Measurements from ENCODE around the gene TAS2R30.
"Not testable (repeated sequence)": the region's sequence is repeated elsewhere in the genome, so short reads cannot be mapped to it uniquely, and the experiment has no call there.

DNA sequence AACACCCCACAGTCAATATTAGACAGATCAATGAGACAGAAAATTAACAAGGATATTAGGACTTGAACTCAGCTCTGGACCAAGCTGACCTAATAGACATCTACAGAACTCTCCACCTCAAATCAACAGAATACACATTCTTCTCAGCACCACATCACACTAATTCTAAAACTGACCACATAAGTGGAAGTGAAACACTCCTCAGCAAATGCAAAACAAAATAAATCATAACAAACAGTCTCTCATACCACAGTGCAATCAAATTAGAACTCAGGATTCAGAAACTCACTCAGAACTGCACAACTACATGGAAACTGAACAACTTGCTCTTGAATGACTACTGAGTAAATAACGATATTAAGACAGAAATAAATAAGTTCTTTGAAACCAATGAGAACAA, 23.2 kb downstream of the TAS2R30 start:
- TF ChIP-seq, protein P1, sequence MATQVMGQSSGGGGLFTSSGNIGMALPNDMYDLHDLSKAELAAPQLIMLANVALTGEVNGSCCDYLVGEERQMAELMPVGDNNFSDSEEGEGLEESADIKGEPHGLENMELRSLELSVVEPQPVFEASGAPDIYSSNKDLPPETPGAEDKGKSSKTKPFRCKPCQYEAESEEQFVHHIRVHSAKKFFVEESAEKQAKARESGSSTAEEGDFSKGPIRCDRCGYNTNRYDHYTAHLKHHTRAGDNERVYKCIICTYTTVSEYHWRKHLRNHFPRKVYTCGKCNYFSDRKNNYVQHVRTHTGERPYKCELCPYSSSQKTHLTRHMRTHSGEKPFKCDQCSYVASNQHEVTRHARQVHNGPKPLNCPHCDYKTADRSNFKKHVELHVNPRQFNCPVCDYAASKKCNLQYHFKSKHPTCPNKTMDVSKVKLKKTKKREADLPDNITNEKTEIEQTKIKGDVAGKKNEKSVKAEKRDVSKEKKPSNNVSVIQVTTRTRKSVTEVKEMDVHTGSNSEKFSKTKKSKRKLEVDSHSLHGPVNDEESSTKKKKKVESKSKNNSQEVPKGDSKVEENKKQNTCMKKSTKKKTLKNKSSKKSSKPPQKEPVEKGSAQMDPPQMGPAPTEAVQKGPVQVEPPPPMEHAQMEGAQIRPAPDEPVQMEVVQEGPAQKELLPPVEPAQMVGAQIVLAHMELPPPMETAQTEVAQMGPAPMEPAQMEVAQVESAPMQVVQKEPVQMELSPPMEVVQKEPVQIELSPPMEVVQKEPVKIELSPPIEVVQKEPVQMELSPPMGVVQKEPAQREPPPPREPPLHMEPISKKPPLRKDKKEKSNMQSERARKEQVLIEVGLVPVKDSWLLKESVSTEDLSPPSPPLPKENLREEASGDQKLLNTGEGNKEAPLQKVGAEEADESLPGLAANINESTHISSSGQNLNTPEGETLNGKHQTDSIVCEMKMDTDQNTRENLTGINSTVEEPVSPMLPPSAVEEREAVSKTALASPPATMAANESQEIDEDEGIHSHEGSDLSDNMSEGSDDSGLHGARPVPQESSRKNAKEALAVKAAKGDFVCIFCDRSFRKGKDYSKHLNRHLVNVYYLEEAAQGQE (IDR thresholded peaks at IDR 0.05; ENCODE audit: insufficient read depth in 1 of 2, low read depth in 2 of 2, low read length in 1 of 2) = not testable (repeated sequence)
- TF ChIP-seq, protein P2, sequence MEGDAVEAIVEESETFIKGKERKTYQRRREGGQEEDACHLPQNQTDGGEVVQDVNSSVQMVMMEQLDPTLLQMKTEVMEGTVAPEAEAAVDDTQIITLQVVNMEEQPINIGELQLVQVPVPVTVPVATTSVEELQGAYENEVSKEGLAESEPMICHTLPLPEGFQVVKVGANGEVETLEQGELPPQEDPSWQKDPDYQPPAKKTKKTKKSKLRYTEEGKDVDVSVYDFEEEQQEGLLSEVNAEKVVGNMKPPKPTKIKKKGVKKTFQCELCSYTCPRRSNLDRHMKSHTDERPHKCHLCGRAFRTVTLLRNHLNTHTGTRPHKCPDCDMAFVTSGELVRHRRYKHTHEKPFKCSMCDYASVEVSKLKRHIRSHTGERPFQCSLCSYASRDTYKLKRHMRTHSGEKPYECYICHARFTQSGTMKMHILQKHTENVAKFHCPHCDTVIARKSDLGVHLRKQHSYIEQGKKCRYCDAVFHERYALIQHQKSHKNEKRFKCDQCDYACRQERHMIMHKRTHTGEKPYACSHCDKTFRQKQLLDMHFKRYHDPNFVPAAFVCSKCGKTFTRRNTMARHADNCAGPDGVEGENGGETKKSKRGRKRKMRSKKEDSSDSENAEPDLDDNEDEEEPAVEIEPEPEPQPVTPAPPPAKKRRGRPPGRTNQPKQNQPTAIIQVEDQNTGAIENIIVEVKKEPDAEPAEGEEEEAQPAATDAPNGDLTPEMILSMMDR (IDR thresholded peaks at IDR 0.05) = not testable (repeated sequence)
- not testable (repeated sequence) for TF ChIP-seq POLR2AphosphoS5 (IDR thresholded peaks at IDR 0.05; ENCODE audit: low read depth, low read length); SIN3A (IDR thresholded peaks at IDR 0.05; ENCODE audit: borderline replicate concordance, insufficient read depth, low read depth, low read length)

Measured in Panc1 (cell line).